Measurements from ENCODE around the gene LMNTD1.
"Not testable (repeated sequence)": the region's sequence is repeated elsewhere in the genome, so short reads cannot be mapped to it uniquely, and the experiment has no call there.

The LMNTD1 gene

GRCh38 chr12:25553098-25553497 is at the start of gene LMNTD1:
Gene LMNTD1 (minus strand): TSS chr12:25553283. CDS start chr12:25552959, 324 bp downstream.
- peak; percentile 70 for DNase-seq (ENCODE audit: low spot score)

- DNase-seq (ENCODE audit: low spot score), result no peak
Observed at GRCh38 chr12:25598956-25599355, 45.9 kb upstream of the LMNTD1 start.

GRCh38 chr12:25595496-25595895 is 42.4 kb upstream of the LMNTD1 start:
- DNase-seq (ENCODE audit: low spot score), result not testable (repeated sequence)

GRCh38 chr12:25594376-25594775 is 41.3 kb upstream of the LMNTD1 start:
- DNase-seq (ENCODE audit: low spot score), result no peak

GRCh38 chr12:25592725-25593495 is 39.8 kb upstream of the LMNTD1 start:
- DNase-seq (ENCODE audit: low spot score), result no peak

GRCh38 chr12:25591144-25591543 is 38.1 kb upstream of the LMNTD1 start:
- no peak for DNase-seq (ENCODE audit: low spot score)

- DNase-seq (ENCODE audit: low spot score), result no peak
Observed at GRCh38 chr12:25590011-25590721, 37.1 kb upstream of the LMNTD1 start.

- no peak for DNase-seq (ENCODE audit: low spot score)
Observed at GRCh38 chr12:25587346-25587745, 34.3 kb upstream of the LMNTD1 start.

GRCh38 chr12:25585662-25586061 is 32.6 kb upstream of the LMNTD1 start:
- DNase-seq (ENCODE audit: low spot score), result no peak

GRCh38 chr12:25585021-25585523 is 32.0 kb upstream of the LMNTD1 start:
- peak; percentile 47 for DNase-seq (ENCODE audit: low spot score)

GRCh38 chr12:25584596-25584995 is 31.5 kb upstream of the LMNTD1 start:
- no peak for DNase-seq (ENCODE audit: low spot score)

GRCh38 chr12:25583545-25583944 is 30.5 kb upstream of the LMNTD1 start:
- no peak for DNase-seq (ENCODE audit: low spot score)

- DNase-seq (ENCODE audit: low spot score), result no peak
Observed at GRCh38 chr12:25581067-25581466, 28.0 kb upstream of the LMNTD1 start.

- DNase-seq (ENCODE audit: low spot score), result no peak
Observed at GRCh38 chr12:25578411-25579143, 25.5 kb upstream of the LMNTD1 start.

GRCh38 chr12:25574761-25575160 is 21.7 kb upstream of the LMNTD1 start:
- DNase-seq (ENCODE audit: low spot score), result no peak

- peak; percentile 16 for DNase-seq (ENCODE audit: low spot score)
Observed at GRCh38 chr12:25573346-25573745, 20.3 kb upstream of the LMNTD1 start.

- DNase-seq (ENCODE audit: low spot score), result no peak
Observed at GRCh38 chr12:25570418-25570817, 17.3 kb upstream of the LMNTD1 start.

- no peak for DNase-seq (ENCODE audit: low spot score)
Observed at GRCh38 chr12:25566202-25566949, 13.3 kb upstream of the LMNTD1 start.

- no peak for DNase-seq (ENCODE audit: low spot score)
Observed at GRCh38 chr12:25558586-25558985, 5.5 kb upstream of the LMNTD1 start.

- DNase-seq (ENCODE audit: low spot score), result peak; percentile 18
Observed at GRCh38 chr12:25557830-25558436, 4.8 kb upstream of the LMNTD1 start.

GRCh38 chr12:25556153-25556552 is 3.1 kb upstream of the LMNTD1 start:
- no peak for DNase-seq (ENCODE audit: low spot score)
